GM03348 (cell line): ENCODE data around the gene KIF5B.
"Not testable (repeated sequence)": the region's sequence is repeated elsewhere in the genome, so short reads cannot be mapped to it uniquely, and the experiment has no call there.

Experiments used
- DNase-seq: peaks from one replicate; pipeline ENCODE4 v3.0.0; 2012; ENCODE audit warnings: low spot score

KIF5B gene

GRCh38 chr10:32007026-32007425 lies 49.2 kb downstream of the KIF5B start:
- no peak for DNase-seq

- peak; percentile 43 for DNase-seq
Observed at GRCh38 chr10:32005050-32005449, 51.2 kb downstream of the KIF5B start.

GRCh38 chr10:32004161-32004591 lies 52.0 kb downstream of the KIF5B start:
- peak; percentile 13 for DNase-seq

- no peak for DNase-seq
Observed at GRCh38 chr10:32002531-32002930, 53.7 kb downstream of the KIF5B start.

GRCh38 chr10:32000937-32001336 lies 55.3 kb downstream of the KIF5B start:
- peak; percentile 62 for DNase-seq

GRCh38 chr10:31999836-32000235 lies 56.4 kb downstream of the KIF5B start:
- DNase-seq, result no peak

- DNase-seq, result peak; percentile 5
Observed at GRCh38 chr10:31999070-31999660, 57.1 kb downstream of the KIF5B start.

- no peak for DNase-seq
Observed at GRCh38 chr10:31994926-31995325, 61.3 kb downstream of the KIF5B start.

GRCh38 chr10:31990937-31991336 lies 65.3 kb downstream of the KIF5B start:
- DNase-seq, result no peak

GRCh38 chr10:31987786-31988185 lies 68.4 kb downstream of the KIF5B start:
- DNase-seq, result not testable (repeated sequence)

GRCh38 chr10:31982111-31982510 lies 74.1 kb downstream of the KIF5B start:
- no peak for DNase-seq

- DNase-seq, result no peak
Observed at GRCh38 chr10:31980471-31980870, 75.8 kb downstream of the KIF5B start.

- not testable (repeated sequence) for DNase-seq
Observed at GRCh38 chr10:31979071-31979470, 77.2 kb downstream of the KIF5B start.

- DNase-seq, result no peak
Observed at GRCh38 chr10:31978156-31978483, 78.1 kb downstream of the KIF5B start.

GRCh38 chr10:31977440-31978155 lies 78.6 kb downstream of the KIF5B start:
- peak; percentile 47 for DNase-seq

- DNase-seq, result no peak
Observed at GRCh38 chr10:31975157-31975765, 81.0 kb downstream of the KIF5B start.

GRCh38 chr10:31974434-31975124 lies 81.6 kb downstream of the KIF5B start:
- DNase-seq, result no peak

GRCh38 chr10:31972519-31973041 lies 83.6 kb downstream of the KIF5B start:
- DNase-seq, result no peak

GRCh38 chr10:31969847-31970246 lies 86.4 kb downstream of the KIF5B start:
- DNase-seq, result not testable (repeated sequence)

GRCh38 chr10:31963589-31963980 lies 92.6 kb downstream of the KIF5B start:
- no peak for DNase-seq

GRCh38 chr10:31962826-31963588 lies 93.2 kb downstream of the KIF5B start:
- no peak for DNase-seq
